Measurements from ENCODE around the gene CCDC12. TPM values are rescaled to one million over a fixed set of nuclear protein-coding genes. Genes with fewer than 3 reads are reported as not detected.

Gene CCDC12
- total RNA-seq, 1 experiment from 2014 or later, result 46.5 TPM

GRCh38 chr3:46968783-46969428 lies 7.6 kb downstream of the CCDC12 start (continued):
- TF ChIP-seq ELF1 (IDR thresholded peaks at IDR 0.05; ENCODE audit: borderline replicate concordance, low read depth), result no peak

DNA sequence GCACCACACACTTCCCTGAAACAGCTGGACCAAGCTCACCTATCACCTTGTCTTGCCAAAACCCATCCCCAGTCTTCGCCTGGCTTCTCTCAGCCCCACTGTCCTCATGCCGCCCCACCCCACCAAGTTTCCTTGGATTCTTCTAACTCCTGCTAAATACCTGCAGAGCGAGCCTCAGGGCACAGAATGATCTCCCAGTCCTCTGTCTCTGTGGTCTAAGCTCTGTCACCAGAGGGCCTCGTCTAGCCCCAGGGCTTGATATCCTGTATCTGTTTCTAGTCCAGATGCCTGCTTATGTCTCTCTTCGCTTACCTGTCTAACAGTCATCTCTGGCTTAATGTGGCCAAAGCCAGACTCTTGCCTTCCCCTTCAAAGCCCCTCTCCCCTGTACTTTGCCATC lies 9.7 kb downstream of the CCDC12 start:
- Histone ChIP-seq H3K9ac (ENCODE audit: low read length) (no peak overlapping the region), H3K9me2 (ENCODE audit: insufficient read depth) (no peaks in the 10 kb centered on the region), H3K4me2 (ENCODE audit: low read length) (no peak overlapping the region), H3K27ac (ENCODE audit: low read depth, low read length) (no peak overlapping the region), H3K27me3 (ENCODE audit: insufficient read depth, low read length) (no peaks in the 10 kb centered on the region), H2AFZ (ENCODE audit: low read depth, low read length, poor library complexity, severe bottlenecking) (no peak overlapping the region), H3K79me2 (ENCODE audit: insufficient read depth, low read length) (peaks cover 87% of the 10 kb centered on the region), H3K36me3 (ENCODE audit: control insufficient read depth in 1 of 2, insufficient read depth in 2 of 2, low read length in 2 of 2) (peaks cover 0 to 10% of the 10 kb centered on the region in 2 experiments; a peak in 1 of 4 replicates), H3K9me3 (ENCODE audit: control insufficient read depth in 1 of 2, insufficient read depth in 1 of 2, low read depth in 1 of 2, low read length in 2 of 2) (no peaks in the 10 kb centered on the region), H3K4me1 (ENCODE audit: control insufficient read depth in 1 of 2, insufficient read depth in 2 of 2, low read length in 2 of 2) (peaks cover 0 to 17% of the 10 kb centered on the region in 2 experiments; a peak in 1 of 4 replicates), H3K4me3 (replicated peaks in 1 of 2; ENCODE audit: low read depth in 1 of 2, low read length in 2 of 2) (no peak overlapping the region), H4K20me1 (ENCODE audit: insufficient read depth) (peaks cover 30% of the 10 kb centered on the region; the same call in 1 of the 2 replicates)
- DNase-seq (ENCODE audit: low read depth, low spot score) (no peak), ATAC-seq (peak; percentile 65)
- ChIA-PET POLR2A (no interaction called here), CTCF (no interaction called here), RAD21 (ENCODE audit: low non-redundant PET in 1 of 2, low total read pairs in 2 of 2, uncharacterized antibody in 2 of 2, unreplicated experiment in 2 of 2) (interaction anchor here in 1 of 2 experiments (0.5 kb wide), 1 partner anchor 405 kb away, joined by 3 read pairs; no protein-coding TSS in a partner anchor)
- no peak for TF ChIP-seq CEBPB (IDR thresholded peaks at IDR 0.05; ENCODE audit: low read depth)
- no peak for TF ChIP-seq ZFX (IDR thresholded peaks at IDR 0.05)
- TF ChIP-seq, protein P1, sequence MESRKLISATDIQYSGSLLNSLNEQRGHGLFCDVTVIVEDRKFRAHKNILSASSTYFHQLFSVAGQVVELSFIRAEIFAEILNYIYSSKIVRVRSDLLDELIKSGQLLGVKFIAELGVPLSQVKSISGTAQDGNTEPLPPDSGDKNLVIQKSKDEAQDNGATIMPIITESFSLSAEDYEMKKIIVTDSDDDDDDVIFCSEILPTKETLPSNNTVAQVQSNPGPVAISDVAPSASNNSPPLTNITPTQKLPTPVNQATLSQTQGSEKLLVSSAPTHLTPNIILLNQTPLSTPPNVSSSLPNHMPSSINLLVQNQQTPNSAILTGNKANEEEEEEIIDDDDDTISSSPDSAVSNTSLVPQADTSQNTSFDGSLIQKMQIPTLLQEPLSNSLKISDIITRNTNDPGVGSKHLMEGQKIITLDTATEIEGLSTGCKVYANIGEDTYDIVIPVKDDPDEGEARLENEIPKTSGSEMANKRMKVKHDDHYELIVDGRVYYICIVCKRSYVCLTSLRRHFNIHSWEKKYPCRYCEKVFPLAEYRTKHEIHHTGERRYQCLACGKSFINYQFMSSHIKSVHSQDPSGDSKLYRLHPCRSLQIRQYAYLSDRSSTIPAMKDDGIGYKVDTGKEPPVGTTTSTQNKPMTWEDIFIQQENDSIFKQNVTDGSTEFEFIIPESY (IDR thresholded peaks at IDR 0.05; ENCODE audit: extremely low read depth, insufficient replicate concordance, low read length), result no peak
- no peak for TF ChIP-seq TCF7L2 (IDR thresholded peaks at IDR 0.05; ENCODE audit: borderline replicate concordance, extremely low read depth, insufficient read depth, insufficient read length)
- no peak for TF ChIP-seq POLR2A (IDR thresholded peaks at IDR 0.05; ENCODE audit: borderline replicate concordance, extremely low read depth, insufficient read depth, insufficient read length)
- TF ChIP-seq RAD21 (IDR thresholded peaks at IDR 0.05; ENCODE audit: low read depth), result no peak
- no peak for TF ChIP-seq SRF (IDR thresholded peaks at IDR 0.05; ENCODE audit: low read depth)
- TF ChIP-seq EZH2phosphoT487 (IDR thresholded peaks at IDR 0.05; ENCODE audit: borderline replicate concordance), result no peak
- TF ChIP-seq REST (IDR thresholded peaks at IDR 0.05; ENCODE audit: low read depth), result no peak
- TF ChIP-seq EGR1 (IDR thresholded peaks at IDR 0.05; ENCODE audit: low read depth), result no peak
- BruUV-seq (replicated peaks), result no TSS peak
- intact Hi-C loops (cut with micrococcal nuclease), result no loop called here
